Measurements from ENCODE around the gene INPP5D. TPM values are rescaled to one million over a fixed set of nuclear protein-coding genes. Genes with fewer than 3 reads are reported as not detected.

INPP5D gene
- total and polyA plus RNA-seq, 2 donors (not counting 3 experiments of a cell fraction or from before 2014, with no cell fraction given): 13.9 to 46.6 TPM

DNA sequence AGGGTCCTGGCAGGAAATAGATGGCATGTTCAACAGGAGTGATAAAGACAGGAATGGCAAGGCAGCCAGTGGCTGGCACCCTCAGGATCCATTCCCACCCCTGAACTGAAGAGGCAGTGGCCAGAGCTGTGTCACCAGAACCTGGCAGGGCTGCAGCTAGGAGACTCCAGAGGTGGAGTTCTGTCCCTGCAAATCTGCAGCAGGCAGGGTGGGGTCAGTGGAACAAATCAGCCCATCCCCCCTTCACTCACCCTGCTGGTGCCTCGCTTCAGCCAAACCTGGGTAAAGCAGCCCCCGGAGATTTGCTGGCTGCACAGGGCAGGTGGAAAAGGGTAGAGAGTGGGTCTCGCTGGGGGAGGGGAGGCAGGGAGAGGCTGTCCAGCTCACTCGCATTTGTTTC is 12.7 kb downstream of the INPP5D start:
- intact Hi-C loops (cut with micrococcal nuclease): no loop called here
- Histone ChIP-seq H3K9me1 (replicated peaks; ENCODE audit: control insufficient read depth, extremely low read depth, insufficient read depth, low read length) (no peaks in the 10 kb centered on the region), H3K9me3 (replicated peaks; ENCODE audit: control insufficient read depth, insufficient read depth, low read length) (no peaks in the 10 kb centered on the region), H3K4me2 (ENCODE audit: insufficient read depth, low read length) (no peak overlapping the region), H3K9ac (replicated peaks; ENCODE audit: extremely low read depth, insufficient read depth, low read length) (no peak overlapping the region), H4K20me1 (replicated peaks; ENCODE audit: control insufficient read depth, extremely low read depth, insufficient read depth, low read length) (no peaks in the 10 kb centered on the region), H3K27me3 (ENCODE audit: control insufficient read depth in 2 of 2, insufficient read depth in 2 of 2, low read length in 2 of 2) (no peaks in the 10 kb centered on the region), H2AFZ (ENCODE audit: low read depth, low read length) (no peak overlapping the region), H3K27ac (ENCODE audit: insufficient read depth, low read depth, low read length) (no peak overlapping the region), H3K4me3 (replicated peaks in 1 of 3; ENCODE audit: insufficient read depth in 1 of 3, low read depth in 1 of 3, low read length in 3 of 3) (no peak overlapping the region), H3K4me1 (ENCODE audit: control insufficient read depth, extremely low read depth, insufficient read depth, low read length) (peaks cover 18% of the 10 kb centered on the region), H3K36me3 (ENCODE audit: control insufficient read depth in 2 of 2, extremely low read depth in 1 of 2, insufficient read depth in 2 of 2, low read length in 2 of 2) (peaks cover 0 to 4% of the 10 kb centered on the region in 2 experiments), H3K79me2 (ENCODE audit: control insufficient read depth, insufficient read depth, low read length) (peaks cover 19% of the 10 kb centered on the region)
- no TSS peak for BruUV-seq (replicated peaks)
- dilution Hi-C loops (cut with MboI; ENCODE audit: extremely low pct_ligation_motif_present, low sequenced_read_pairs): no loop called here
- POLR2A ChIA-PET: interaction anchor here (1.3 kb wide), 1 partner anchor 12 kb away, joined by 3 read pairs; no protein-coding TSS in a partner anchor
- TF ChIP-seq, protein P1, sequence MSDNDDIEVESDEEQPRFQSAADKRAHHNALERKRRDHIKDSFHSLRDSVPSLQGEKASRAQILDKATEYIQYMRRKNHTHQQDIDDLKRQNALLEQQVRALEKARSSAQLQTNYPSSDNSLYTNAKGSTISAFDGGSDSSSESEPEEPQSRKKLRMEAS (IDR thresholded peaks at IDR 0.05; ENCODE audit: insufficient read depth, insufficient read length): no peak
- TF ChIP-seq MYC (IDR thresholded peaks at IDR 0.05; ENCODE audit: low read depth, low read length) (no peak), JUN (IDR thresholded peaks at IDR 0.05; ENCODE audit: borderline replicate concordance, insufficient read depth, insufficient read length, low read depth) (no peak), POLR2AphosphoS5 (IDR thresholded peaks at IDR 0.05; ENCODE audit: insufficient read depth, low read depth, low read length) (no peak), EZH2 (IDR thresholded peaks at IDR 0.05; ENCODE audit: borderline replicate concordance, low read depth, low read length, severe bottlenecking) (no peak)
- TF ChIP-seq, protein P2, sequence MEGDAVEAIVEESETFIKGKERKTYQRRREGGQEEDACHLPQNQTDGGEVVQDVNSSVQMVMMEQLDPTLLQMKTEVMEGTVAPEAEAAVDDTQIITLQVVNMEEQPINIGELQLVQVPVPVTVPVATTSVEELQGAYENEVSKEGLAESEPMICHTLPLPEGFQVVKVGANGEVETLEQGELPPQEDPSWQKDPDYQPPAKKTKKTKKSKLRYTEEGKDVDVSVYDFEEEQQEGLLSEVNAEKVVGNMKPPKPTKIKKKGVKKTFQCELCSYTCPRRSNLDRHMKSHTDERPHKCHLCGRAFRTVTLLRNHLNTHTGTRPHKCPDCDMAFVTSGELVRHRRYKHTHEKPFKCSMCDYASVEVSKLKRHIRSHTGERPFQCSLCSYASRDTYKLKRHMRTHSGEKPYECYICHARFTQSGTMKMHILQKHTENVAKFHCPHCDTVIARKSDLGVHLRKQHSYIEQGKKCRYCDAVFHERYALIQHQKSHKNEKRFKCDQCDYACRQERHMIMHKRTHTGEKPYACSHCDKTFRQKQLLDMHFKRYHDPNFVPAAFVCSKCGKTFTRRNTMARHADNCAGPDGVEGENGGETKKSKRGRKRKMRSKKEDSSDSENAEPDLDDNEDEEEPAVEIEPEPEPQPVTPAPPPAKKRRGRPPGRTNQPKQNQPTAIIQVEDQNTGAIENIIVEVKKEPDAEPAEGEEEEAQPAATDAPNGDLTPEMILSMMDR (IDR thresholded peaks at IDR 0.05; ENCODE audit: extremely low read depth in 1 of 2, insufficient read depth in 1 of 2, low read depth in 1 of 2, low read length in 2 of 2): no peak
- DNase-seq (ENCODE audit: low read depth, low spot score) (no peak), FAIRE-seq (no peak)
- CTCF ChIA-PET: interaction anchor here (0.7 kb wide), 1 partner anchor 92 kb away, joined by 3 read pairs; no protein-coding TSS in a partner anchor

Measured in endothelial cell of umbilical vein (primary cell).